Lower leg skin (tissue), 4 donors: ENCODE results near the gene EVX2. TPM values are rescaled to one million over a fixed set of nuclear protein-coding genes. Genes with fewer than 3 reads are reported as not detected.
A peak's percentile ranks its signal among the peaks of the same experiment; 100 is the strongest.

ENCODE experiments used
- DNase-seq, 2 donors: peaks; one replicate each; pipeline ENCODE4 v3.0.0-alpha.2; 2019; ENCODE audit warnings: low spot score in 2 of 2
- H3K4me3 ChIP-seq: fragments of 200-600 bp; sonication (generic); 2 replicates; pipeline ENCODE4 v1.5.1; 2017; ENCODE audit warnings: mild to moderate bottlenecking, low read depth; ENCODE audit not compliant: poor library complexity, severe bottlenecking
- CTCF ChIP-seq, 3 donors: fragments of 450-650 bp; IDR thresholded peaks; one replicate each; pipeline ENCODE4 v1.5.1; 2016; ENCODE audit warnings: antibody characterized with exemption in 3 of 3, mild to moderate bottlenecking in 3 of 3, moderate library complexity in 2 of 3
- POLR2A ChIP-seq, 2 donors: fragments of 450-650 bp; IDR thresholded peaks; one replicate each; pipeline ENCODE4 v1.6.1; 2016 to 2017; ENCODE audit warnings: antibody characterized with exemption in 2 of 2, mild to moderate bottlenecking in 1 of 2, moderate library complexity in 1 of 2
- WGBS, 2 donors: methylation state at CpG; one replicate each; pipeline ENCODE4 v1.1.5; 2018; 5-methylcytosine and 5-hydroxymethylcytosine counted together
- intact Hi-C: fragments of 100-400 bp; cut with DNase I; formaldehyde crosslinking; loops from one replicate; pipeline ENCODE4 v1.15.0; 2023; ENCODE audit warnings: low total_unique reads
- total RNA-seq, 4 donors: library from RNA; depleted of rRNA; stranded (reverse); fragments of >200 nt; gene quantifications; one replicate each; pipeline ENCODE4 v1.1.0, GENCODE V29; 2016

EVX2 gene
- total RNA-seq, 4 donors from 2014 or later, result not detected

DNA sequence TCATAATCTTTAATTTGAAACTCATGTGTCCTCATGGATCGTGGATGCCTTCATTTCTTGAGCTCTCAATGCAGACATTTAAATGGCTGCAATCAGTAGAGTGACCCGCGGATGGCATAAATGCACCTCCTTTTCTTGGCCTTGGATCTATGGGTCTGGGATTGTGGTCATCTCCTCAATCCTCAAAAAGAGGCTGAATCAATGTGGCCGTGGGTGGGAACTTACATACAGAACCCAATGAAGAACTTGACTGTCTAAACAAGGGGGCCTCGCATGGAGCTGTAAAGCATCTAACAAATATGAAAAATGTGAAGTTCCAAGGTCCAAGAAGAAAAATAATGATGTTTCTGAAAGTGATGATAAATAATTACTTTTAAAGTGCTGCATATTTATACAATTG is 11.7 kb upstream of the EVX2 start:
- intact Hi-C loops, result no loop called here
- TF ChIP-seq POLR2A (IDR thresholded peaks at IDR 0.05) (no peak), CTCF (IDR thresholded peaks at IDR 0.05) (no peak)
- no peak overlapping the region for H3K4me3 ChIP-seq
- DNase-seq, result no peak
- 29 to 30% methylated on average over 5 of the region's 5 CpGs for WGBS, 2 donors

GRCh38 chr2:176094349-176094748 is 10.6 kb upstream of the EVX2 start:
- 21 to 23% methylated on average over 12 of the region's 12 CpGs for WGBS, 2 donors
- no peak overlapping the region for H3K4me3 ChIP-seq
- no peak for DNase-seq
- TF ChIP-seq POLR2A (IDR thresholded peaks at IDR 0.05) (no peak), CTCF (IDR thresholded peaks at IDR 0.05) (no peak)
- intact Hi-C loops, result no loop called here

- intact Hi-C loops, result no loop called here
- no peak for DNase-seq
- H3K4me3 ChIP-seq, result no peak overlapping the region
- TF ChIP-seq POLR2A (IDR thresholded peaks at IDR 0.05) (no peak), CTCF (IDR thresholded peaks at IDR 0.05) (no peak)
- 15 to 17% methylated on average over 8 of the region's 8 CpGs for WGBS, 2 donors
These were observed 10.1 kb upstream of the EVX2 start for GRCh38 chr2:176093898-176094249.

GRCh38 chr2:176093145-176093897 is 9.6 kb upstream of the EVX2 start:
- WGBS, 2 donors, result 5 to 7% methylated on average over 26 to 28 of the region's 53 CpGs
- no peak for TF ChIP-seq CTCF (IDR thresholded peaks at IDR 0.05)
- no peak for TF ChIP-seq POLR2A (IDR thresholded peaks at IDR 0.05)
- intact Hi-C loops, result no loop called here
- DNase-seq, result peak in 1 of 2 donors; percentile 81
- H3K4me3 ChIP-seq, result no peak overlapping the region

- H3K4me3 ChIP-seq, result no peak within 1 kb of the TSS
- DNase-seq, result peak in 1 of 2 donors; percentile 84
- 1 to 5% methylated on average over 53 to 77 of the region's 95 CpGs for WGBS, 2 donors
- TF ChIP-seq POLR2A (IDR thresholded peaks at IDR 0.05) (no peak), CTCF (IDR thresholded peaks at IDR 0.05) (no peak)
- intact Hi-C loops, result no loop called here
These were observed 8.7 kb upstream of the EVX2 start, which contains the start of gene HOXD13 for GRCh38 chr2:176092270-176093144. Gene HOXD13, plus strand, starts transcription at chr2:176092721. Its CDS starts 170 bp downstream, at chr2:176092891.
